HepG2 (cell line): Measurements from ENCODE around the gene FASLG. TPM values are rescaled to one million over a fixed set of nuclear protein-coding genes. Genes with fewer than 3 reads are reported as not detected.

Experiments used
- ATAC-seq: fragments of 200-7000 bp; cut with Tn5 transposase; 3 replicates; pipeline ENCODE4 v1.9.1; 2020; ENCODE audit warnings: mild to moderate bottlenecking, moderate library complexity
- BruUV-seq: library from RNA; stranded (reverse); fragments of 400-500 nt; replicated peaks from 2 replicates; lab custom pipeline; 2021; lab: Mats Ljungman, UMichigan
- CTCF ChIA-PET: fragments of 300-600 bp; formaldehyde crosslinking; extraction: SDS; loops from one replicate; lab custom pipeline; 2021; ENCODE audit warnings: low total read pairs, inconsistent platforms, low intra/inter-chr PET ratio; lab: Yijun Ruan, JAX
- POLR2A ChIA-PET: fragments of 350-600 bp; sonication (Branson Sonifier 250); formaldehyde crosslinking; loops from one replicate; lab custom pipeline; 2020; ENCODE audit warnings: antibody characterized with exemption, inconsistent platforms; lab: Yijun Ruan, JAX
- DNase-seq: peaks from one replicate; pipeline ENCODE4 v3.0.0-alpha.2; 2015; ENCODE audit warnings: low spot score
- FAIRE-seq: peaks from 3 replicates; lab custom pipeline; 2011; peaks lifted over from hg19 to GRCh38; lab: Jason Lieb, UNC
- H2AFZ ChIP-seq: one replicate; pipeline ENCODE4 v1.6.1; 2011; ENCODE audit warnings: low read length, inconsistent platforms
- H3K27ac ChIP-seq: fragments of 300-600 bp; 3 replicates; pipeline ENCODE4 v1.8.0; 2011; ENCODE audit warnings: mixed run types, mild to moderate bottlenecking, mixed read lengths, low read length, inconsistent platforms; ENCODE audit not compliant: insufficient read depth; ENCODE audit errors: extremely low read length
- H3K27me3 ChIP-seq, 2 experiments: fragments of 200-600 bp in 1 of 2; 2 replicates in 1 of 2; 3 replicates in 1 of 2; pipeline versions ENCODE4 v1.6.0 to v1.8.0; 2011; ENCODE audit warnings: low read length in 2 of 2, mild to moderate bottlenecking in 2 of 2, moderate library complexity in 2 of 2, inconsistent platforms in 1 of 2; ENCODE audit not compliant: insufficient read depth in 2 of 2, control insufficient read depth in 1 of 2
- H3K36me3 ChIP-seq, 2 experiments: fragments of 200-600 bp in 1 of 2; replicated peaks in 1 of 2; 2 replicates in 1 of 2; 3 replicates in 1 of 2; pipeline versions ENCODE4 v1.5.1 to v1.8.0; 2011; ENCODE audit warnings: low read length in 2 of 2, inconsistent platforms in 1 of 2; ENCODE audit not compliant: insufficient read depth in 2 of 2, control insufficient read depth in 1 of 2
- H3K4me1 ChIP-seq: 2 replicates; pipeline ENCODE4 v1.5.1; 2012; ENCODE audit warnings: low read length, inconsistent platforms; ENCODE audit not compliant: insufficient read depth
- H3K4me2 ChIP-seq: 2 replicates; pipeline ENCODE4 v1.6.0; 2011; ENCODE audit warnings: low read depth, low read length, inconsistent platforms
- H3K4me3 ChIP-seq, 3 experiments: fragments of 200-600 bp in 1 of 3; sonication (generic), shearing (Covaris generic) in 1 of 3; replicated peaks in 1 of 3; 2 replicates each; pipeline ENCODE4 v1.5.1; 2011 to 2016; ENCODE audit warnings: low read length in 3 of 3, inconsistent platforms in 2 of 3, low read depth in 2 of 3, mild to moderate bottlenecking in 2 of 3, control low read depth in 1 of 3, mixed read lengths in 1 of 3; ENCODE audit not compliant: insufficient read depth in 1 of 3
- H3K79me2 ChIP-seq: one replicate; pipeline ENCODE4 v1.6.1; 2011; ENCODE audit warnings: low read length, inconsistent platforms; ENCODE audit not compliant: insufficient read depth
- H3K9ac ChIP-seq: 2 replicates; pipeline ENCODE4 v1.6.0; 2011; ENCODE audit warnings: mild to moderate bottlenecking, low read depth, low read length, inconsistent platforms; ENCODE audit not compliant: insufficient read depth
- H3K9me3 ChIP-seq: 2 replicates; pipeline ENCODE4 v1.5.1; 2012; ENCODE audit warnings: mild to moderate bottlenecking, low read length
- H4K20me1 ChIP-seq: 2 replicates; pipeline ENCODE4 v1.6.0; 2011; ENCODE audit warnings: inconsistent platforms, mild to moderate bottlenecking, low read length, moderate library complexity; ENCODE audit not compliant: insufficient read depth
- ATF7 ChIP-seq, 2 experiments: fragments of 450-650 bp in 1 of 2; sonication (generic) in 1 of 2; formaldehyde crosslinking in 1 of 2; IDR thresholded peaks; 2 replicates each; pipeline versions ENCODE4 v1.4.0 to v1.6.1; 2016 to 2020; ENCODE audit warnings: antibody characterized with exemption in 1 of 2, mild to moderate bottlenecking in 1 of 2, missing genetic modification reagents in 1 of 2
- CCDC6 ChIP-seq: sonication (generic); formaldehyde crosslinking; IDR thresholded peaks from 2 replicates; pipeline ENCODE4 v1.8.1; 2022; ENCODE audit warnings: mild to moderate bottlenecking, missing genetic modification reagents, moderate library complexity
- ELF3 ChIP-seq: IDR thresholded peaks from 2 replicates; pipeline ENCODE4 v1.6.1; 2016; ENCODE audit warnings: missing genetic modification reagents, missing compliant biosample characterization
- IRF2 ChIP-seq: IDR thresholded peaks from 2 replicates; pipeline ENCODE4 v1.6.1; 2018; ENCODE audit warnings: missing genetic modification reagents, missing compliant biosample characterization
- JDP2 ChIP-seq: sonication (generic); formaldehyde crosslinking; IDR thresholded peaks from 2 replicates; pipeline ENCODE4 v1.8.1; 2022; ENCODE audit warnings: missing genetic modification reagents, borderline replicate concordance
- MAFG ChIP-seq: sonication (generic); formaldehyde crosslinking; IDR thresholded peaks from 2 replicates; pipeline ENCODE4 v1.5.1; 2020; ENCODE audit warnings: mild to moderate bottlenecking, missing genetic modification reagents
- MEIS2 ChIP-seq: sonication (generic); formaldehyde crosslinking; IDR thresholded peaks from 2 replicates; pipeline ENCODE4 v1.9.0; 2021; ENCODE audit warnings: mild to moderate bottlenecking, missing genetic modification reagents
- THAP11 ChIP-seq: IDR thresholded peaks from 2 replicates; pipeline ENCODE4 v1.6.1; 2016; ENCODE audit warnings: missing biosample characterization, missing genetic modification reagents
- ZFP36 ChIP-seq: fragments of 150-350 bp; IDR thresholded peaks from 2 replicates; pipeline ENCODE4 v1.6.1; 2018; ENCODE audit warnings: borderline replicate concordance, low read length, low read depth; ENCODE audit not compliant: partially characterized antibody
- ZNF101 ChIP-seq: sonication (generic); formaldehyde crosslinking; IDR thresholded peaks from 2 replicates; pipeline ENCODE4 v1.4.0; 2020; ENCODE audit warnings: mild to moderate bottlenecking, low read depth, missing genetic modification reagents, borderline replicate concordance
- ZNF337 ChIP-seq: sonication (generic); formaldehyde crosslinking; IDR thresholded peaks from 2 replicates; pipeline ENCODE4 v1.5.1; 2020; ENCODE audit warnings: missing genetic modification reagents, low read depth, mild to moderate bottlenecking, borderline replicate concordance
- WGBS: methylation state at CpG from one replicate; pipeline ENCODE4 v1.1.6; 2017; ENCODE audit warnings: low lambda C conversion rate; 5-methylcytosine and 5-hydroxymethylcytosine counted together
- in situ Hi-C: cut with HindIII; loops from 2 replicates; pipeline ENCODE4 v1.10.0; 2017; ENCODE audit warnings: low pct_unique_long_range_greater_than_20kb; ENCODE audit not compliant: extremely low pct_ligation_motif_present
- intact Hi-C: fragments of 100-400 bp; cut with micrococcal nuclease; formaldehyde crosslinking; loops from one replicate; pipeline ENCODE4 v1.10.0; 2022; ENCODE audit not compliant: unreplicated experiment
- polyA plus RNA-seq, 8 experiments: library from polyadenylated mRNA; depleted of rRNA in 3 of 8; stranded (reverse) in 7 of 8; unstranded in 1 of 8; fragments of >200 nt; fragmentation: Illumina TruSeq in 4 of 8; extraction: Trizol in 4 of 8; gene quantifications; 2 replicates each; pipeline versions ENCODE4 v1.2.1 to v1.2.3, GENCODE V29; 2011 to 2016; ENCODE audit warnings: low read depth in 4 of 8, missing spikeins in 1 of 8, mixed read lengths in 1 of 8; ENCODE audit not compliant: insufficient read depth in 1 of 8
- total RNA-seq, 5 experiments: library from RNA; depleted of rRNA; stranded (reverse); fragments of >200 nt; fragmentation: Illumina TruSeq; extraction: Trizol; gene quantifications; 2 replicates each; pipeline ENCODE4 v1.2.3, GENCODE V29; 2016; ENCODE audit warnings: low read depth in 1 of 5
- TF ChIP-seq, protein P1 (sequence below): sonication (generic); formaldehyde crosslinking; IDR thresholded peaks from 2 replicates; pipeline ENCODE4 v1.8.0; 2023; ENCODE audit warnings: mild to moderate bottlenecking, missing genetic modification reagents
- TF ChIP-seq, protein P2 (sequence below): sonication (generic); formaldehyde crosslinking; IDR thresholded peaks from 2 replicates; pipeline ENCODE4 v1.8.0; 2022; ENCODE audit warnings: mild to moderate bottlenecking, missing genetic modification reagents, moderate library complexity

Gene FASLG
- total and polyA plus RNA-seq, 2 of the 13 experiments (the other 11 are each of a cell fraction or from before 2014, with no cell fraction given) = 0.08 TPM; not detected in 1

DNA sequence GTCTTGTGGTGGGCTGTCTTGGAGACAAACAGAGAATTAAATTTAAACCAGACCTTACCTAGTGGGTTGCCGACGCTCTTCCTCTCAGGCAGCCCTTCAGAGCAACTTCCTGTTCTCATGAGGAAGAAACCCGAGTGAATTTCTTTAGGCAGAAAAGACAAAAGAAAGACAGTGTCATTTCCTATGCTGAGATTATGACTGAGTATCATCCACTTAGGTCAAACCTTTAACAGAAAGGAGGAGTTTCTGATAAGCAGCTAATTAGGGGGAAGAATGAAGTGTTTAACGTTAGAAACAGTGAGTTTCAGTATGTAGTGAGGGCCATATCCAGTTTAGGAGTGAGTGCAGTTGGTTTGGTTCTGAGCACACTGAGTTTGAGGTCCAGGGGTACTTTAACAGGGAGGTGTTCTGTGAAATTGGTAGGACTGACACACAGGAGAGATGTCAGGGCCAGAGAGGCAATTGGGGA lies 38.7 kb downstream of the FASLG start:
- no peaks in the 10 kb centered on the region for H3K36me3 ChIP-seq
- no peaks in the 10 kb centered on the region for H4K20me1 ChIP-seq
- no peaks in the 10 kb centered on the region for H3K4me1 ChIP-seq
- no peak overlapping the region for H3K4me2 ChIP-seq
- TF ChIP-seq IRF2 (CRISPR knock-in tag) (no peak), ZNF337 (no peak), JDP2 (CRISPR knock-in tag) (no peak), CCDC6 (CRISPR knock-in tag) (no peak)
- H3K9ac ChIP-seq = no peak overlapping the region
- no peak overlapping the region for H3K4me3 ChIP-seq
- FAIRE-seq (no peak), ATAC-seq (no peak), DNase-seq (no peak)
- H3K9me3 ChIP-seq = no peaks in the 10 kb centered on the region
- WGBS = 6% methylated on average over 4 of the region's 4 CpGs
- peaks cover 0 to 3% of the 10 kb centered on the region in 2 experiments; a peak in 2 of 5 replicates for H3K27me3 ChIP-seq
- H2AFZ ChIP-seq = no peak overlapping the region
- CTCF ChIA-PET = no interaction called here
- no peaks in the 10 kb centered on the region for H3K79me2 ChIP-seq
- POLR2A ChIA-PET = no interaction called here
- no TSS peak for BruUV-seq
- no peak overlapping the region for H3K27ac ChIP-seq
- in situ Hi-C loops (no loop called here), intact Hi-C loops (no loop called here)

GRCh38 chr1:172698224-172698623 lies 39.3 kb downstream of the FASLG start:
- H3K27me3 ChIP-seq = peaks cover 0 to 3% of the 10 kb centered on the region in 2 experiments; a peak in 2 of 5 replicates
- ATAC-seq (no peak), FAIRE-seq (no peak), DNase-seq (no peak)
- H3K79me2 ChIP-seq = no peaks in the 10 kb centered on the region
- H3K9me3 ChIP-seq = no peaks in the 10 kb centered on the region
- H3K4me3 ChIP-seq = no peak overlapping the region
- CTCF ChIA-PET = no interaction called here
- H3K9ac ChIP-seq = no peak overlapping the region
- H3K27ac ChIP-seq = no peak overlapping the region
- H2AFZ ChIP-seq = no peak overlapping the region
- no TSS peak for BruUV-seq
- 1% methylated on average over 2 of the region's 2 CpGs for WGBS
- POLR2A ChIA-PET = no interaction called here
- no peak overlapping the region for H3K4me2 ChIP-seq
- TF ChIP-seq ZFP36 (no peak), MEIS2 (CRISPR knock-in tag) (no peak), MAFG (CRISPR knock-in tag) (no peak), THAP11 (CRISPR knock-in tag) (no peak), ZNF101 (CRISPR knock-in tag) (no peak), ATF7 (IDR thresholded peaks at IDR 0.05) (no peak), ATF7 (CRISPR knock-in tag; IDR thresholded peaks at IDR 0.05) (no peak), ELF3 (CRISPR knock-in tag) (no peak)
- TF ChIP-seq, protein P1, sequence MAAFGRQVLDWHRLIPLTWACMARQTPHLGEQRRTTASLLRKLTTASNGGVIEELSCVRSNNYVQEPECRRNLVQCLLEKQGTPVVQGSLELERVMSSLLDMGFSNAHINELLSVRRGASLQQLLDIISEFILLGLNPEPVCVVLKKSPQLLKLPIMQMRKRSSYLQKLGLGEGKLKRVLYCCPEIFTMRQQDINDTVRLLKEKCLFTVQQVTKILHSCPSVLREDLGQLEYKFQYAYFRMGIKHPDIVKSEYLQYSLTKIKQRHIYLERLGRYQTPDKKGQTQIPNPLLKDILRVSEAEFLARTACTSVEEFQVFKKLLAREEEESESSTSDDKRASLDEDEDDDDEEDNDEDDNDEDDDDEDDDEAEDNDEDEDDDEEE (CRISPR knock-in tag) = no peak
- TF ChIP-seq, protein P2, sequence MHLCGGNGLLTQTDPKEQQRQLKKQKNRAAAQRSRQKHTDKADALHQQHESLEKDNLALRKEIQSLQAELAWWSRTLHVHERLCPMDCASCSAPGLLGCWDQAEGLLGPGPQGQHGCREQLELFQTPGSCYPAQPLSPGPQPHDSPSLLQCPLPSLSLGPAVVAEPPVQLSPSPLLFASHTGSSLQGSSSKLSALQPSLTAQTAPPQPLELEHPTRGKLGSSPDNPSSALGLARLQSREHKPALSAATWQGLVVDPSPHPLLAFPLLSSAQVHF (CRISPR knock-in tag) = no peak
- in situ Hi-C loops = no loop called here
- H4K20me1 ChIP-seq = no peaks in the 10 kb centered on the region
- H3K36me3 ChIP-seq = no peaks in the 10 kb centered on the region
- intact Hi-C loops = no loop called here
- H3K4me1 ChIP-seq = no peaks in the 10 kb centered on the region
